ENCODE measurements around the gene TBL2. TPM values are rescaled to one million over a fixed set of nuclear protein-coding genes. Genes with fewer than 3 reads are reported as not detected.
"Not testable (repeated sequence)": the region's sequence is repeated elsewhere in the genome, so short reads cannot be mapped to it uniquely, and the experiment has no call there.

Gene TBL2
- polyA plus RNA-seq, 4 donors, result 5.4 to 40.1 (median 19.0) TPM

GRCh38 chr7:73612598-73613269, 34.4 kb upstream of the TBL2 start:
- no peaks in the 10 kb centered on the region for H3K27me3 ChIP-seq (ENCODE audit: control insufficient read depth in 3 of 3, insufficient read depth in 3 of 3, low read length in 3 of 3)
- H3K36me3 ChIP-seq (ENCODE audit: control insufficient read depth in 3 of 3, insufficient read depth in 2 of 3, low read depth in 1 of 3, low read length in 3 of 3), result peaks cover 0 to 93% (median 0%) of the 10 kb centered on the region in 3 donors
- WGBS, 3 donors, result 2 to 12% (median 7%) methylated on average over 11 of the region's 11 CpGs
- no peak overlapping the region for H3K4me3 ChIP-seq (ENCODE audit: low read depth in 1 of 3, low read length in 3 of 3)
- peak overlapping the region; percentile 51 to 63 (median 63) for H3K27ac ChIP-seq (ENCODE audit: low read depth in 1 of 3, low read length in 2 of 3)
- DNase-seq (peak; percentile 93 to 98), FAIRE-seq (no peak)
- no peaks in the 10 kb centered on the region for H3K9me3 ChIP-seq (ENCODE audit: control insufficient read depth in 2 of 2, insufficient read depth in 1 of 2, low read depth in 1 of 2, low read length in 1 of 2)
- H3K4me1 ChIP-seq (ENCODE audit: control insufficient read depth in 3 of 3, insufficient read depth in 2 of 3, low read depth in 1 of 3, low read length in 2 of 3), result peaks cover 0 to 28% (median 9%) of the 10 kb centered on the region in 3 donors

GRCh38 chr7:73611017-73611555, 32.7 kb upstream of the TBL2 start:
- no peak overlapping the region for H3K4me3 ChIP-seq (ENCODE audit: low read depth in 1 of 3, low read length in 3 of 3)
- 67 to 85% (median 82%) methylated on average over 10 to 11 of the region's 11 CpGs for WGBS, 3 donors
- H3K9me3 ChIP-seq (ENCODE audit: control insufficient read depth in 2 of 2, insufficient read depth in 1 of 2, low read depth in 1 of 2, low read length in 1 of 2), result no peaks in the 10 kb centered on the region
- no peak overlapping the region for H3K27ac ChIP-seq (ENCODE audit: low read depth in 1 of 3, low read length in 2 of 3)
- FAIRE-seq (no peak), DNase-seq (no peak)
- H3K4me1 ChIP-seq (ENCODE audit: control insufficient read depth in 3 of 3, insufficient read depth in 2 of 3, low read depth in 1 of 3, low read length in 2 of 3), result peaks cover 0 to 28% (median 8%) of the 10 kb centered on the region in 3 donors
- H3K27me3 ChIP-seq (ENCODE audit: control insufficient read depth in 3 of 3, insufficient read depth in 3 of 3, low read length in 3 of 3), result no peaks in the 10 kb centered on the region
- H3K36me3 ChIP-seq (ENCODE audit: control insufficient read depth in 3 of 3, insufficient read depth in 2 of 3, low read depth in 1 of 3, low read length in 3 of 3), result peaks cover 0 to 90% (median 2%) of the 10 kb centered on the region in 3 donors

- Histone ChIP-seq H3K9me3 (ENCODE audit: control insufficient read depth in 2 of 2, insufficient read depth in 1 of 2, low read depth in 1 of 2, low read length in 1 of 2) (no peaks in the 10 kb centered on the region), H3K4me1 (ENCODE audit: control insufficient read depth in 3 of 3, insufficient read depth in 2 of 3, low read depth in 1 of 3, low read length in 2 of 3) (peaks cover 0 to 26% (median 5%) of the 10 kb centered on the region in 3 donors), H3K27ac (ENCODE audit: low read depth in 1 of 3, low read length in 2 of 3) (no peak overlapping the region), H3K4me3 (ENCODE audit: low read depth in 1 of 3, low read length in 3 of 3) (no peak overlapping the region), H3K36me3 (ENCODE audit: control insufficient read depth in 3 of 3, insufficient read depth in 2 of 3, low read depth in 1 of 3, low read length in 3 of 3) (peaks cover 0 to 91% (median 2%) of the 10 kb centered on the region in 3 donors), H3K27me3 (ENCODE audit: control insufficient read depth in 3 of 3, insufficient read depth in 3 of 3, low read length in 3 of 3) (no peaks in the 10 kb centered on the region)
- FAIRE-seq, result no peak
- WGBS, 3 donors, result 58 to 78% (median 63%) methylated on average over 4 of the region's 4 CpGs
- no peak for DNase-seq
These were observed 31.7 kb upstream of the TBL2 start for GRCh38 chr7:73610105-73610504.

GRCh38 chr7:73607692-73607983, 29.3 kb upstream of the TBL2 start:
- not testable (repeated sequence) for DNase-seq; FAIRE-seq; H3K9me3 ChIP-seq (ENCODE audit: control insufficient read depth in 2 of 2, insufficient read depth in 1 of 2, low read depth in 1 of 2, low read length in 1 of 2); H3K4me1 ChIP-seq (ENCODE audit: control insufficient read depth in 3 of 3, insufficient read depth in 2 of 3, low read depth in 1 of 3, low read length in 2 of 3); H3K27me3 ChIP-seq (ENCODE audit: control insufficient read depth in 3 of 3, insufficient read depth in 3 of 3, low read length in 3 of 3); H3K4me3 ChIP-seq (ENCODE audit: low read depth in 1 of 3, low read length in 3 of 3); H3K27ac ChIP-seq (ENCODE audit: low read depth in 1 of 3, low read length in 2 of 3)
- peaks cover 0 to 72% (median 2%) of the 10 kb centered on the region in 3 donors for H3K36me3 ChIP-seq (ENCODE audit: control insufficient read depth in 3 of 3, insufficient read depth in 2 of 3, low read depth in 1 of 3, low read length in 3 of 3)
- 54 to 67% (median 57%) methylated on average over 4 to 5 of the region's 5 CpGs for WGBS, 3 donors

GRCh38 chr7:73606801-73607691, 28.7 kb upstream of the TBL2 start:
- Histone ChIP-seq H3K27me3 (ENCODE audit: control insufficient read depth in 3 of 3, insufficient read depth in 3 of 3, low read length in 3 of 3) (peaks cover 0 to 2% (median 0%) of the 10 kb centered on the region in 3 donors), H3K36me3 (ENCODE audit: control insufficient read depth in 3 of 3, insufficient read depth in 2 of 3, low read depth in 1 of 3, low read length in 3 of 3) (peaks cover 0 to 66% (median 2%) of the 10 kb centered on the region in 3 donors), H3K27ac (ENCODE audit: low read depth in 1 of 3, low read length in 2 of 3) (no peak overlapping the region), H3K4me1 (ENCODE audit: control insufficient read depth in 3 of 3, insufficient read depth in 2 of 3, low read depth in 1 of 3, low read length in 2 of 3) (no peaks in the 10 kb centered on the region), H3K9me3 (ENCODE audit: control insufficient read depth in 2 of 2, insufficient read depth in 1 of 2, low read depth in 1 of 2, low read length in 1 of 2) (no peaks in the 10 kb centered on the region), H3K4me3 (ENCODE audit: low read depth in 1 of 3, low read length in 3 of 3) (no peak overlapping the region)
- 23 to 47% (median 35%) methylated on average over 31 to 36 of the region's 36 CpGs for WGBS, 3 donors
- DNase-seq (peak in 1 of 2 donors; percentile 66), FAIRE-seq (no peak)

GRCh38 chr7:73605601-73606220, 27.3 kb upstream of the TBL2 start:
- Histone ChIP-seq H3K4me1 (ENCODE audit: control insufficient read depth in 3 of 3, insufficient read depth in 2 of 3, low read depth in 1 of 3, low read length in 2 of 3) (no peaks in the 10 kb centered on the region), H3K36me3 (ENCODE audit: control insufficient read depth in 3 of 3, insufficient read depth in 2 of 3, low read depth in 1 of 3, low read length in 3 of 3) (peaks cover 0 to 54% (median 2%) of the 10 kb centered on the region in 3 donors), H3K27me3 (ENCODE audit: control insufficient read depth in 3 of 3, insufficient read depth in 3 of 3, low read length in 3 of 3) (peaks cover 0 to 2% (median 0%) of the 10 kb centered on the region in 3 donors), H3K27ac (ENCODE audit: low read depth in 1 of 3, low read length in 2 of 3) (no peak overlapping the region), H3K9me3 (ENCODE audit: control insufficient read depth in 2 of 2, insufficient read depth in 1 of 2, low read depth in 1 of 2, low read length in 1 of 2) (no peaks in the 10 kb centered on the region), H3K4me3 (ENCODE audit: low read depth in 1 of 3, low read length in 3 of 3) (no peak overlapping the region)
- WGBS, 3 donors, result 74 to 86% (median 86%) methylated on average over 23 of the region's 23 CpGs
- DNase-seq (no peak), FAIRE-seq (no peak)

- WGBS, 3 donors, result 45 to 65% (median 47%) methylated on average over 20 to 22 of the region's 22 CpGs
These were observed 24.6 kb upstream of the TBL2 start for GRCh38 chr7:73602721-73603651.

More at GRCh38 chr7:73602721-73603651, 24.6 kb upstream of the TBL2 start:
- DNase-seq (no peak), FAIRE-seq (no peak)
- Histone ChIP-seq H3K9me3 (ENCODE audit: control insufficient read depth in 2 of 2, insufficient read depth in 1 of 2, low read depth in 1 of 2, low read length in 1 of 2) (no peaks in the 10 kb centered on the region), H3K36me3 (ENCODE audit: control insufficient read depth in 3 of 3, insufficient read depth in 2 of 3, low read depth in 1 of 3, low read length in 3 of 3) (peaks cover 0 to 34% (median 2%) of the 10 kb centered on the region in 3 donors), H3K27me3 (ENCODE audit: control insufficient read depth in 3 of 3, insufficient read depth in 3 of 3, low read length in 3 of 3) (peaks cover 0 to 2% (median 0%) of the 10 kb centered on the region in 3 donors), H3K4me3 (ENCODE audit: low read depth in 1 of 3, low read length in 3 of 3) (no peak overlapping the region), H3K27ac (ENCODE audit: low read depth in 1 of 3, low read length in 2 of 3) (no peak overlapping the region), H3K4me1 (ENCODE audit: control insufficient read depth in 3 of 3, insufficient read depth in 2 of 3, low read depth in 1 of 3, low read length in 2 of 3) (no peaks in the 10 kb centered on the region)
